Aorta (tissue), 5 donors: ENCODE data around the gene ZNF33A. TPM values are rescaled to one million over a fixed set of nuclear protein-coding genes. Genes with fewer than 3 reads are reported as not detected.

Experiments used
- ATAC-seq: fragments of 200-7000 bp; cut with Tn5 transposase; one replicate; pipeline ENCODE4 v1.9.1; 2022; ENCODE audit warnings: moderate library complexity; ENCODE audit not compliant: low FRiP score
- DNase-seq, 2 donors: peaks; one replicate each; pipeline ENCODE4 v3.0.0-alpha.2; 2020
- H3K27ac ChIP-seq, 2 donors: one replicate each; pipeline ENCODE4 v1.5.1; 2013; ENCODE audit warnings: low read length in 2 of 2, mild to moderate bottlenecking in 2 of 2, moderate library complexity in 2 of 2, control low read depth in 1 of 2, inconsistent platforms in 1 of 2, low read depth in 1 of 2
- H3K27me3 ChIP-seq, 2 donors: one replicate each; pipeline ENCODE4 v1.6.1; 2013; ENCODE audit warnings: control low read depth in 1 of 2, low read length in 1 of 2, mild to moderate bottlenecking in 1 of 2, moderate library complexity in 1 of 2; ENCODE audit not compliant: insufficient read depth in 2 of 2, control insufficient read depth in 1 of 2
- H3K36me3 ChIP-seq, 2 donors: one replicate each; pipeline ENCODE4 v1.6.1; 2013; ENCODE audit warnings: control low read depth in 1 of 2, low read length in 1 of 2, mild to moderate bottlenecking in 1 of 2; ENCODE audit not compliant: insufficient read depth in 2 of 2, control insufficient read depth in 1 of 2
- H3K4me1 ChIP-seq, 2 donors: one replicate each; pipeline ENCODE4 v1.6.1; 2013; ENCODE audit warnings: low read length in 2 of 2, control low read depth in 1 of 2, mild to moderate bottlenecking in 1 of 2, moderate library complexity in 1 of 2; ENCODE audit not compliant: insufficient read depth in 2 of 2, control insufficient read depth in 1 of 2
- H3K4me3 ChIP-seq, 2 donors: one replicate each; pipeline ENCODE4 v1.5.1; 2013; ENCODE audit warnings: low read length in 2 of 2, control low read depth in 1 of 2, mild to moderate bottlenecking in 1 of 2
- H3K9me3 ChIP-seq: one replicate; pipeline ENCODE4 v1.6.1; 2013; ENCODE audit warnings: mild to moderate bottlenecking, low read length; ENCODE audit not compliant: control insufficient read depth
- WGBS, 2 donors: extraction: QIAGEN DNeasy Blood & Tissue Kit; methylation state at CpG; one replicate each; pipeline ENCODE4 v1.1.7; 2013; 5-methylcytosine and 5-hydroxymethylcytosine counted together
- intact Hi-C, 2 donors: fragments of 100-400 bp; cut with DNase I; formaldehyde crosslinking; loops; one replicate each; pipeline versions ENCODE4 v1.14.2 to v1.15.0; 2022
- polyA plus RNA-seq, 2 donors: library from polyadenylated mRNA; stranded (reverse); fragments of 200-250 nt; gene quantifications; one replicate each; pipeline ENCODE4 v1.2.3, GENCODE V29; 2013
- total RNA-seq, 2 donors: library from RNA; stranded (reverse); fragmentation: NEBNext Ultra II Directional; extraction: Animal tissue kit (Norgen Biotek cat#: 25700); gene quantifications; one replicate each; pipeline ENCODE4 v1.2.1, GENCODE V29; 2021
- donor health status: healthy with polysubstance abuse.
- donor health status: Bipolar disorder and iron deficiency.
- donor health status: DM: no; HTN: no; CAD: no.
- donor health status: DM: no; HTN: no; CAD: no.
- donor health status: DM: yes; HTN: yes; CAD: no.

The ZNF33A gene
- total and polyA plus RNA-seq, 4 donors, result 10.2 to 31.6 (median 19.8) TPM

DNA sequence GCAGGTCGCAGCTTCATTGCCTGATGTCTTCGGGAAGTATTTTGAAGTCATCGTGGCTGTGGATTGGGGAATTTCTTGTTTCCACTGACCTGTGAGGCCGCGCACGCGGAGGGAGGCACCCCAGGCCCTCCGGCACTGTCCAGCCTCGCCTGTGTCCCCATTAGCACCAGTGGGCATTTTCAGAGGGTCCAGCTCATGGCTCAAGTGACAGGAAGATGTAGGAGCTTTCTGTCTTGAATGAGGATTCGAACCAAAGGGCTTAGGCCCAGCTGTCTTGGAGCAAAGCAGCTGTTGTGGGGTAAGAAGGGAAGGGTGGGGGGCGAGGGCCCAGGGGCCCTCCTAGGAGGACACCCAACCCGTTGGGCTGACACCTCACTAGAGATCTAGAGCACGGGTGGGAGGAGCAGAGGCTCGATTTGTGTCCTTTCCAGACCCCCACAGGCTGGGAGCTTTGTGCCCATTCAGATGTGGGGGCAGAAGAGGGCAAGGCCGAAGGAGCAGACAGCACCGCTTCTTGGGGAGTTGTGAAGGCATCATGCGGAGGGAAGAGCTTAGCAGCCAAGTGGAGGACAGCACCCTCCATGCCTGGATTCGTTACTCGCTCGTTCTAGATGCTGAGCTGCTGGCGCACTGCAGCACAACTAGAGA lies 84.6 kb downstream of the ZNF33A start:
- Histone ChIP-seq H3K27me3 (no peaks in the 10 kb centered on the region), H3K4me1 (no peaks in the 10 kb centered on the region), H3K36me3 (no peaks in the 10 kb centered on the region), H3K27ac (no peak overlapping the region), H3K4me3 (peak overlapping the region; percentile 43 to 62), H3K9me3 (no peaks in the 10 kb centered on the region)
- intact Hi-C loops, result loop anchor here (2.0 to 10.0 kb wide), 3 partner anchors 118 to 240 kb away; partner anchors contain the start of genes ZNF25 (in 2 of the 2) and ZNF248 (in 1 of the 2)
- DNase-seq (no peak), ATAC-seq (no peak)
- WGBS, 2 donors, result 45 to 53% methylated on average over 21 of the region's 21 CpGs

DNA sequence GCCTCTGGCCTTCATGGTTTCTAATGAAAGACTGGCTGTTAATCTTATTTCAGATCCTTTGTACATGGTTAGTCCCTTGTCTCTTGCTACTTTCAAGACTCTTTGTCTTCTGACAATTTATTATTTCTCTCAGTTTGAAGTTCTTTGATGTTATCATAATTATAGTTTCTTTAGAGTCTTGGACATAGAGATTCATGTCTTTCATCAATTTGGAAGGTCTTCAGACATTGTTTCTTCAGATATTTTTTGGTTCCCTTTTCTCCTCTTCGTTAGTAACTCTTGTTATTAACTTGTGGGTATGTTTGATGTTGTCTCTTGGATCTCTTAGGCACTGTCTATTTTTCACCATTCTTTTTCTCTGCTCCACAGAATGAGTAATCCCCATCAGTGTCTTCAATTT lies 92.4 kb downstream of the ZNF33A start:
- no peak overlapping the region for H3K4me3 ChIP-seq
- H3K27ac ChIP-seq, result no peak overlapping the region
- intact Hi-C loops, result no loop called here
- H3K4me1 ChIP-seq, result no peaks in the 10 kb centered on the region
- peaks cover 9% of the 10 kb centered on the region for H3K9me3 ChIP-seq
- H3K36me3 ChIP-seq, result peaks cover 13 to 14% of the 10 kb centered on the region in 2 donors
- ATAC-seq, result no peak
- 95 to 100% methylated on average over 1 of the region's 1 CpG for WGBS, 2 donors
- H3K27me3 ChIP-seq, result no peaks in the 10 kb centered on the region
- DNase-seq, result no peak

DNA sequence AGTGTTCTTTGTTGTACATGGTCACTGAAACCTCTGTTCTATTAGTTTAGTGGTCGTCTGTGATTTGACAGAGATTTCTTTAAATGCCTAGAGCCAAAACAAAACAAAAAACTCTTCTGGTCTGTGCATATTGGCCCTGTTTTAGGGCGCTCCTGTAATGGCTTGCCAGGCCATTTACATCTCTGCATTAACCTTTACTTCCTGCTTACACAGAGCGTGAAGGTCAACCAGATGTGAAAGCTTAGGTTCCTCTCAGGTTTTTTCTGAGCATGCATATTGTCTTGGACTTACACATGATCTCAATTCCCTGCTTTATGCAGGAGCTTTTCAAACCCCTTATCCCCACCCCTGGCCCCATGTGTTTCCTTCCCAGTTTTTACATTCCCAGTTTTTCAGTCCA lies 93.3 kb downstream of the ZNF33A start:
- H3K4me3 ChIP-seq, result no peak overlapping the region
- no peaks in the 10 kb centered on the region for H3K27me3 ChIP-seq
- 95 to 96% methylated on average over 3 of the region's 3 CpGs for WGBS, 2 donors
- peaks cover 13 to 14% of the 10 kb centered on the region in 2 donors for H3K36me3 ChIP-seq
- no peaks in the 10 kb centered on the region for H3K4me1 ChIP-seq
- DNase-seq, result no peak
- intact Hi-C loops, result no loop called here
- H3K27ac ChIP-seq, result no peak overlapping the region
- ATAC-seq, result no peak
- peaks cover 9% of the 10 kb centered on the region for H3K9me3 ChIP-seq

DNA sequence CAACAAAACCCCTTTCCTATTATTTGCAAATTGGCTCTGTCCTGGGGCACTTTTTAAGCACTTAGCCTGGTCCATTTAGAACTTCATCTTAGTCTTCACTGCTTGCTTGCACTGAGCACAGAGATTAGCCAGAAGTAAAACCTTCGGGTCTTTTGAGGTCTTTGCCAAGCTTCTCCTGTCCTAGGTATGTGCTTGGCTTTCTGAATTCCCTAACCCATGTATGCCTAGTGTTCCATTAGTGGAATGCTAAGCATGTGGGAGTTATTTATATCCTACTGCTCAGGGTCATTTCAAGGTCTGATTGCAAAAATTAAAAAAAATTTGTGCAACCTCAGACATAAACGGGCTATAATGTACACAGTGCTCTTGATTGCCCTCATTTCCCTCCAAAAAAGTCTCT lies 101.7 kb downstream of the ZNF33A start:
- no peak for DNase-seq
- no peak for ATAC-seq
- no peaks in the 10 kb centered on the region for H3K27me3 ChIP-seq
- WGBS, 2 donors, result 49 to 67% methylated on average over 2 of the region's 2 CpGs
- H3K36me3 ChIP-seq, result peaks cover 13 to 23% of the 10 kb centered on the region in 2 donors
- H3K4me3 ChIP-seq, result no peak overlapping the region
- intact Hi-C loops, result no loop called here
- no peak overlapping the region for H3K27ac ChIP-seq
- peaks cover 17% of the 10 kb centered on the region for H3K9me3 ChIP-seq
- no peaks in the 10 kb centered on the region for H3K4me1 ChIP-seq

Other genes starting within 250 kb of the ZNF33A start
- gene ZNF248, start 153.1 kb upstream of the ZNF33A start, total RNA-seq, result 10 to 100 TPM; 15.1 to 21.1 TPM
- gene ZNF248, start 153.1 kb upstream of the ZNF33A start, polyA plus RNA-seq, result 10 to 100 TPM; 11.1 to 11.6 TPM
- gene ZNF25, start 34.0 kb upstream of the ZNF33A start, total RNA-seq, result 10 to 100 TPM; 23.0 to 23.2 TPM
- 10 to 100 TPM; 13.1 to 16.5 TPM for gene ZNF25, start 34.0 kb upstream of the ZNF33A start, polyA plus RNA-seq
- gene ZNF37A, start 83.7 kb downstream of the ZNF33A start, total RNA-seq, result 10 to 100 TPM; 23.1 to 25.3 TPM
- gene ZNF37A, start 83.7 kb downstream of the ZNF33A start, polyA plus RNA-seq, result 1 to 10 TPM; 5.5 to 6.3 TPM